GM21447 (cell line): ENCODE data around the gene PPP1R36.
"Not testable (repeated sequence)": the region's sequence is repeated elsewhere in the genome, so short reads cannot be mapped to it uniquely, and the experiment has no call there.

Experiments used
- ATAC-seq: cut with Tn5 transposase; IDR thresholded peaks from one replicate; pipeline ENCODE4 v1.9.1; 2021; ENCODE audit not compliant: unreplicated experiment

PPP1R36 gene

DNA sequence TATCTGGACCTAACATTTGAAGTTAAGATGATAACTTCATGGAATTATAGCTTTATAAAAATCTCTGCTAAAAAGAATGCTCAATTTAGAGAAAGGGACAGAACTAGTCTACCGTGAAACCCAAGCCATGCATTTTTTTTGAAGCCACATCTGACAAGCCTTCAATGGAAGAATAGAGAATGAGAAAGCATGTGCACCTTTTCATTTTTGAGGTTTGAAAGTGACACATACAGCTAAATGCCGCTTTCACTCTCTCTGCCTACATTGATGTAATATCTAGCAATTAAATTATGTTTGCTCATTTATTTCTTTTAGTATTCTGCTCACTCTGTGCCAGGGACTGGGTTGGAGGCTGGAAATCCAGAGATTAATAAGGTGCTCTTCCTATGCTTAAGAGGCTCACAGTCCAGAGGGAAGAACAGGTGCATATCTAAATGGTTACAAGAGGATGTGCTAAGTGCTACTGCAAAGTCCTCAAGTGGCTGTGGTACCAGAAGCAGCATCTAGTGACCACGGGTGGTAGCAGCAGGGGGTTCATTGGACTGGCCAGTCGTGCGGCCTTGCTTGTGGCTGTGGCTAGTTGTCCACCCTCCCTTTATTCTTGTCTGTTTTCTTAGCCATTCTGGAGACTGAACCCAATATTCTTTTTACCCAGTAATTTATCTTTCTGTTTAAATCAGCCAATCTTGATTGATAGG, 60.4 kb downstream of the PPP1R36 start:
- ATAC-seq, result no peak

GRCh38 chr14:64611358-64612020, 61.7 kb downstream of the PPP1R36 start:
- no peak for ATAC-seq

- ATAC-seq, result no peak
Observed at GRCh38 chr14:64612021-64612380, 62.2 kb downstream of the PPP1R36 start.

DNA sequence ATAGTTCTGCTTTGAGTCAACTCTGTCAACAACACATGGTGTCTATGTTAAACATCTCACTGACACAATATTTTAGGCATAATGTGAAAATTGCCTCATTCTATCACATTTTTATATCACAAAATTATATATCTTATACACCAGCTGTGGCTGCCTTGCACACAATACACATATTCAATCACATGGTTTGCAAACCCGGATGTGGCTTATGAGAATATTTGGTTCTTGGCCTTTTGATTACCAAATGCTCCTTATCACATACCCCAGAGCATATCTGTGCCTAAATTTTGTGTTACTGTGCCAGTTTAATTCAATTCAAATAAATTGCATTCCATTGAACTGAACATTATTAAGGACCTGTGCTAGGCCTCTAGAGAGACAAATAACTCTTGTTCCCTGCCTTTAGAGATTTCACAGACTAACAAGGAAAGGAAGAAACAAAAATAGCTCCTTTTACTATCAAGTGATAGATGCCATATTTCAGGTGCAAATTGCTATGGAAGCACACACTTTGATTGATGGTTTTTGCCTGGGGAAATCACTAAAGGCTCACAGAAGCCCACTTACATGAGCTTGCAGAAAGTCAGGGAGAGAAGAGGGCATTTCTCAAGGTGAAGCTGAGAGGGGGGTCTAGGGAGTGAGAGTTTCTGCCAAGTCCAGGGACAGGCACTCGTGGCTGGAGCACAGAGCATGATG, 63.4 kb downstream of the PPP1R36 start:
- ATAC-seq, result no peak

- no peak for ATAC-seq
Observed at GRCh38 chr14:64614166-64614565, 64.4 kb downstream of the PPP1R36 start.

DNA sequence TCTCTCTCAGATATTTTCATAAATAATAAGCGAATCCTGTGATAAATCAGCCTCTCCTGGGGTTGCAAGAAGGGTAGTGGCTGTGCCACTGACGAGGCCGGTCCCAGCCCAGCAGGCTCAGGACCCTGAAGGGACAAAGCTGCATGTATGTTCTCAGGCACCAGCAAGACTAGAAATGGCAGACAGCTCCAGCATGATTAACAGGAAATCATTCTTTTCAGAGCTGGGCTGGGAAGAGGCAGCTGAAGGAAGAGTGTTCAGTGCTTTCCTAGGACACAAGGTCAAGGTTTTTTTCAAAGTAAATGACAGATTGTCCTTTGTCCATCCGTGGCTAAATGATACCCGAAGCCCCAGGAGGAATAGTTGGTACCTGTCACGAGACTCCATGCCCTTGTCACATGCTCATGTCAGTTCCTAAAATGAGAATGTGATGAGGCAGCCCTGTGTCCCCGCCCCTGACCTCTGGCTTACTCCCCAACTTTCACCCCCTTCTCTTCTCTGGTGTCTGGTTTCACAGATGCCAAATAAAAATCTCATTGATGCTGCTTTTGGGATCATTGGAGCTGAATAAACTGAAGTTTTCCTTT, 65.1 kb downstream of the PPP1R36 start:
- ATAC-seq, result no peak

DNA sequence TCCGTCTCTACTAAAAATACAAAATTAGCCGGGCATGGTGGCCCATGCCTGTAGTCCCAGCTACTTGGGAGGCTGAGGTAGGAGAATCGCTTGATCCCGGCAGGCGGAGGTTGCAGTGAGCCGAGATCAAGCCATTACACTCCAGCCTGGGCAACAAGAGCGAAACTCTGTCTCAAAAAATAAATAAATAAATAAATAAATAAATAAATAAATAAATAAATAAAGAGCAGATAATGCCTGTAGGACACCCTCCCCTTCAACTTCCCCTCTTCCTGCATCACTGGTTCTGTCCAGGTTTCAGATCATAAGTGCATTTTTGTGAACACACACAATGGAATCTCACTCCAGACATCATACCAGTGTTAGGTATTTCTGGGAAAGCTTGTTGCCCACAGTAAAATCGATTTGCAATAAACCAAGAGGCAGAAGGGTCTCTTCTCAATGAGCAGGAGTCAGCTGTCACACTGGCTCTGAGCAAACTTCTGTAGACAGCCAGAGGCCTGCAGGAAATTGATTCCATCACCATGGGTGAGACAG, 68.2 kb downstream of the PPP1R36 start:
- not testable (repeated sequence) for ATAC-seq

DNA sequence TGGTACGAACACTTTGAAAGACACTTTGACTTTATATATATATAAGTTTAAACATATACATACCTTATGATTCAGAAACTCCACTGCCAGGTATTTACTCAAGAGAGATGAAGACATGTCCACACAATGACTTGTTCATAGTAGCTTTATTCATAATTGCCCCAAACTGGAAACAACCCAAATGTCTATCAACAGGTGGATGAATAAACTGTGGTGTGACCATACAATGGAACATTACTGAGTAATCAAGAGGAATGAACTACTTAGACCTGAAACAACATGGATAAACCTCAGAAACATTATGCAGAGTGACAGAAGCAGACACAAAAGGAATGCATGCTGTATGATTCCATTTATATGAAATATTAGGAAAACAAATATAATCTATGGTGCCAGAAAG, 71.1 kb downstream of the PPP1R36 start:
- no peak for ATAC-seq

DNA sequence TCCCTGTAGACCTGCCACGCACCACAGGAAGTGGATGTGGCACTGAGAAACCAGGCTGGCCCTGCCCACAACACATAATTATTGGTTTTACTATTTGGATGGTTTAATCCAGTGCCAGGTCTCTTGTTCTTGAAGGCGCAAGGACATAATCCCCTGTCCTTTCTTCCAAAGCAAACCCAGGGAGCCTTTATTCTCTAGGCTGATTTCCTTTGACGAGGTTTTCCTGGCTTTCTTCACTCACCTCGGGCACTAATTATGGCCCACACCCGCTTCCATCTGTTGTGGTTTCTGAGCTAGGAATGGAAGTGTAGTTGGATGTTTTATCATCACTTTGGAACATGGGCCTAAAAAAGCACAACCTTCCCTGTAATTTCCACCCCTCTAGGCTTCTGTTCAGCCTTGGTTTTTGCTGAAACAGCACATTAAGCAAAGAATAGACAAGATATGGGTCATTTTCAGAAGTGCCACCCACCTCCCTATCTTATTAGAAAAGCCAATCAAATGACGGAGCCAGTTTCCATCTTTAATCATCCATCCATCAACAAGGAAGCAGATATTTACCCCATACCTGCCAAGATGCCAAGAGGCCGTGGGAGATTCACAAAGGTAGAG, 73.9 kb downstream of the PPP1R36 start:
- ATAC-seq, result no peak

DNA sequence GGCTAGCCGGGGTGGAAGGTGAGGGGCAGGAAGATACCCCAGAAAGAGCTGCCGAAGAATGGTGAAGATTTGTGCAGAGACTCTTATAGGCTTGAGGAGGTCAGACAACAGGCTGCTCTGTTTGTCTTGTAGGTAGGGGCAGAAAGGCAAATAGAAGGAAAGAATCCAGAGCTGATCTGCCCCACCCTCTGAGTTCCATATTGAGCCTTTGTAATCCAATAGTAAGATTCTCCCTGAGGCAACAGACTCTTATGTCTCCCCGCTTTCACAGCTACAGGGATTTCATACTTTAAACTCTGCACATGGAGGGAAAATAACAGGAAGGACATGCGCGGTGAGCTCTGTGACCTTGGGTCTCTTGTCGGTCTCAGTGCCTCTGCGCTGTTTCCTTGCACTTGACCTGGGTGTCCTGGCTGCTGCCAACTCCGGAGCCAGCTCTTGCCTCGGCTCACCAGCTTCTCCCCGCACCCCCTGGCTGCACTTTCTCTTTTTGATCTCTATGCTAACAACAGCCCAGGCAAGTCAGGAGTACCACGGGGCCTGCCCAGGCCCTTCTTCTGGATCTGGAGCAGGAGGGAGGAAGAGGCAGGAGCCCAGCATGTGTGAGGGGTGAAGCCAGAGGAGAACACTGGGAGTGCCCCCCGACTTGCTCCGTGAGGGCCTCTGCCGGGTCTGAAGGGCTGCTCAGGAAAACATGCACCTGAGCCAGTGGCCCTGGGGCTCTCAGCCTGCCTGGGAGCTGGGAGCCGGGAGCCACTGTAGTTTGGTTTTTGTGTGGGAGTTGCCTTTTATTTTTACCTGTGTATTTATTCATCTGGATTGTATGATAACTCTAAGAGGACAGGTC, 75.8 kb downstream of the PPP1R36 start:
- ATAC-seq, result no peak

DNA sequence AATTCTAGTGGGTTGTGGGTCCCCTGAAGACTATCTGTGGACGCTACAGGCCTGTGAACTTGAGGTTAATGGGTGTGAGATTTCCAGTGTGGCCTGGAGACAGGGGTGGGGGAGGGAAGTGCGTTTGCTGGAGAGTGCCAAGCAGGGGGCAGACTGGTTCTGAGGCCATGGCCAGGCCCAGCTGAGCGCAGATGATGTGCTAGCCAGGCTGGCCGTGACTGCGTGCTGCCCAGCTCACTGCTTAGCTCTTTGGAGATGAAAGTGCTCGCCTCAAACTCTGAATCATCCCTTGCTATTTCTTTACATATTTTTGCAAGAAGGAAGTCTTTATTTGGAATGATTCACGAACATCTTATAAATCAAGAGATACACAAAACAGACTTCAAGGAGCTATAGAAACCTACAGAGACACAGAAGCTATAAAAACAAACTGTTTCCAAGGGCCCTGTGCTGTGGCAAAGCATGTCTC, 79.2 kb downstream of the PPP1R36 start:
- no peak for ATAC-seq

DNA sequence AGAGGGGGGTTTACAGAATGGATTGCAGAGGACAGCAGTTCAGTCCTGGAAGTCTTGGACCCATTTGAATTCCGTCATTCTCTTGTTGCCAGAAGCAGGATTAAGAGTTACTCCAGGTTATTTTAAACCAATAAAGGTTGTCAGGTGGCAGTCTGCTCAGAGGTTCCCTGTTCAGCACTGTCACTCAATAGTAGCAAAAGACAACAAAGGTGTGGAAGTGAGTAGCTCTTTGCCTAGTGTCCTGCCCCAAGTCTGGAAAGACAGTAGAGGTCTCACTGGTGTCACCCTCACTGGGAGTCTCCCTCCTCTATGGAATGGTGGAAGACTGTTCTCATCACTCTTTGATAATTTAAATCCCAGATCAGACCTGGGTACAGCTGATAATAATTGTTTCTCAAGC, 81.0 kb downstream of the PPP1R36 start:
- ATAC-seq, result no peak

DNA sequence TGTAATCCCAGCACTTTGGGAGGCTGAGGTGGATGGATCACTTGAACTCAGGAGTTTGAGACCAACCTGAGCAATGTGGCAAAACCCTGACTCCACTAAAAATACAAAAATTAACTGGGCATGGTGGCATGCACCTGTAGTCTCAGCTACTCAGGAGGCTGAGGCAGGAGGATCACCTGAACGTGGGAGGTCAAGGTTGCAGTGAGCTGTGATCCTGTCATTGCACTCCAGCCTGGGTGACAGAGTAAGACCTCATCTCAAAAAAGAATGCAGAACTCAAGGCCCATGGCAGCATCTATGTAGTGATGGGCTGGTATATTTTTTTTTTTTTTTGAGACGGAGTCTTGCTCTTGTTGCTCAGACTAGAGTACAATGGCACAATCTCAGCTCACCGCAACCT, 81.5 kb downstream of the PPP1R36 start:
- not testable (repeated sequence) for ATAC-seq

DNA sequence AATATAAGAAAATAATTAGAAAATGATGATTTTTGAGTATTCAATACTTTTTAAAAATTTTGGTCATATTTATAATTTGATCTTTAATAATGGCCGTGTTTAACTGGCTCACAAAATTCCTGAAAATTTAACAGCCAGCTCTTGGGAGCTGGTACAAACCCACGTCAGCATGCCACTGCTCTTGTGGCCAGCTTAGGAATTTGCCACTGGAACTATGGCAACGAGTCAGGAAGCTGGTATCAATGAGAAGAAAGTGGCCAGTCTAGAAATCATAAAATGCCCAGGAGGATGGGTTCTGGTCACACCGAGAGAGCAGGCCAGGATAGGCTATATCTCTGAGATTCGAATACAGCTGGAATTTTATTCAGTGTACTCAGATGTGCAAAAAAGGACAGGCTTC, 82.3 kb downstream of the PPP1R36 start:
- ATAC-seq, result no peak

- ATAC-seq, result no peak
Observed at GRCh38 chr14:64634558-64634957, 84.8 kb downstream of the PPP1R36 start.

DNA sequence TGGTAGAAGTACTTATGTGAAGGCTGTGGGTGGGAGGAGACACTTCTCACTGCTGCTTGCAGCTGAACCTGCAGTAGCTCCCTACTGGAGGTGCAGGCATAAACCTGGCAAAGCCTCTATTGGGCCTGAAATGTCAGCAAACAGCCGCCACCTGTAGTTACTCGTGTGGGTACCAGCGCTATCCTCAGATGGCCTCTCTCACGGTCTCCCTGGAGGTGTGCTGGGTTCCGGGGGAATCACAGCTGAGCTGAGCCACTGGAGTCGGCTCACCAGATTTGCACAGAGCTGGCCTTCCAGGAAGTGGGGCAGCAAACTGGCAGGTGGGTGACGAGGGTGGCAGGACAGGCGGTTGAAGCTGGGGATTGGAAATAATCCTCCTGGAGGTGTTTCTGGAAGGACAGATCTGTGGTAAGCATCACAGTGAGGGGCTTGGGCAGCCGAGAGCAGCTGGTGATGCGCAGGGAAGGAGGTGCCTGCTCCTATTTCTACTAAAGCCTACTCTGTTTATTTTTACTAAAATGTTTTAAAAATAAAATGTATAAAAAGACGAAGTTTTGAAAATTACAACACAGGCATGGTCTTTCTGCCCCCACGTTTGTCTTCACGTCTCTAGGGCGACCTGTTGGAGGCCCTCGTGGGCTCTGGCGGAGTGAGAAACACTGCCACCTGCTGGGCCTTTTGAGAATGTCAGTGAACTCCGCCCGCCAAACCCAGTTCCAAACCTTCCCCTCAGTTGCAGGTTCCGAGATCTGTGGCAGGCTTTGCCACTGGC, 86.6 kb downstream of the PPP1R36 start:
- no peak for ATAC-seq

DNA sequence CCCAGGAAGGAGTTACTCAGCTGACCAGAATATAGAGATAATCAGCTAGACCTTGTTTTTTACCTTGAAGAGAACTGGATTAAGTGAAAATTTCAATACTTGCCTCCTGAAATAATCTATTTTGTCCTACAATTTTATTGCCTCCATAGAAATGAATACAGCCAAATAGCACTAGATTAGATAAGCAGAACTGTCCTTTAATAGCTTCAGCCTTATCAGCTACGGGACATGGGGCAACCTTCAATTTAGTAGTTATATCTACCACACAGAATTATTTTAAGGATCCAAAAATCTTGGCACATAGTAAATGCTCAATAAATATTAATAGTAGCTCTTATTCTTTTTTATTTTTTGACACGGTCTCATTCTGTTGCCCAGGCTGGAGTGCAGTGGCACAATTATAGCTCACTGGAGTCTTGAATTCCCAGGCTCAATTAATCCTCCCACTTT, 87.2 kb downstream of the PPP1R36 start:
- no peak for ATAC-seq

GRCh38 chr14:64637735-64638473, 88.1 kb downstream of the PPP1R36 start:
- ATAC-seq, result no peak

- no peak for ATAC-seq
Observed at GRCh38 chr14:64638625-64639024, 88.9 kb downstream of the PPP1R36 start.
